A549 (cell line): Measurements from ENCODE around the gene OR51B2. TPM values are rescaled to one million over a fixed set of nuclear protein-coding genes. Genes with fewer than 3 reads are reported as not detected.

Source experiments
- ATAC-seq, 2 experiments: fragments of 200-7000 bp in 1 of 2; fragments of >200 bp in 1 of 2; cut with Nextera tagmentation in 1 of 2; cut with Tn5 transposase in 1 of 2; 3 replicates each; pipeline versions ENCODE4 v1.8.0 to v1.9.1; 2018 to 2020; ENCODE audit warnings: mild to moderate bottlenecking in 1 of 2, moderate library complexity in 1 of 2
- CTCF ChIA-PET: fragments of 300-600 bp; sonication (Branson Sonifier 250); formaldehyde crosslinking; extraction: SDS; loops from one replicate; lab custom pipeline; 2021; ENCODE audit warnings: antibody characterized with exemption, inconsistent platforms; lab: Yijun Ruan, JAX
- POLR2A ChIA-PET: fragments of 350-600 bp; formaldehyde crosslinking; extraction: SDS; loops from one replicate; lab custom pipeline; 2021; ENCODE audit warnings: antibody characterized with exemption, inconsistent platforms; lab: Yijun Ruan, JAX
- DNase-seq, 2 experiments: peaks; one replicate each; pipeline versions ENCODE4 v3.0.0 to v3.0.0-alpha.2; 2011 to 2016; ENCODE audit warnings: low read depth in 1 of 2, low spot score in 1 of 2
- FAIRE-seq: peaks from 2 replicates; lab custom pipeline; 2011; peaks lifted over from hg19 to GRCh38; lab: Jason Lieb, UNC
- H3K27ac ChIP-seq, 2 experiments: fragments of >200 bp; sonication (Bioruptor Twin); formaldehyde crosslinking; 3 replicates each; pipeline ENCODE4 v1.5.1; 2016 to 2017
- H3K4me1 ChIP-seq: fragments of >200 bp; sonication (Bioruptor Twin); formaldehyde crosslinking; 3 replicates; pipeline ENCODE4 v1.6.1; 2016
- H3K4me2 ChIP-seq: fragments of >200 bp; sonication (Bioruptor Twin); formaldehyde crosslinking; 3 replicates; pipeline ENCODE4 v1.6.1; 2016
- H3K4me3 ChIP-seq: fragments of >200 bp; sonication (Bioruptor Twin); formaldehyde crosslinking; 3 replicates; pipeline ENCODE4 v1.5.1; 2016
- H3K9me3 ChIP-seq: fragments of >200 bp; sonication (Bioruptor Twin); formaldehyde crosslinking; 3 replicates; pipeline ENCODE4 v1.6.1; 2016
- BCL3 ChIP-seq: fragments of >200 bp; sonication (Bioruptor Twin); formaldehyde crosslinking; IDR thresholded peaks from 3 replicates; pipeline ENCODE4 v1.6.1; 2016
- CEBPB ChIP-seq, 2 experiments: fragments of >200 bp in 1 of 2; sonication (Bioruptor Twin) in 1 of 2; formaldehyde crosslinking in 1 of 2; IDR thresholded peaks; 2 replicates each; pipeline ENCODE4 v1.6.1; 2012 to 2016
- CHD2 ChIP-seq: fragments of 150-350 bp; IDR thresholded peaks from 2 replicates; pipeline ENCODE4 v1.6.1; 2014; ENCODE audit warnings: low read length; ENCODE audit not compliant: partially characterized antibody
- CHD4 ChIP-seq: fragments of 200-600 bp; sonication (generic); IDR thresholded peaks from 2 replicates; pipeline ENCODE4 v1.6.1; 2016; ENCODE audit warnings: antibody characterized with exemption, mild to moderate bottlenecking, borderline replicate concordance
- EHMT2 ChIP-seq: fragments of 200-600 bp; sonication (generic); IDR thresholded peaks from 2 replicates; pipeline ENCODE4 v1.6.1; 2016; ENCODE audit warnings: antibody characterized with exemption, low read depth, mild to moderate bottlenecking, moderate library complexity
- EP300 ChIP-seq, 2 experiments: fragments of >200 bp; sonication (Bioruptor Twin); formaldehyde crosslinking; IDR thresholded peaks; 2 replicates in 1 of 2; 3 replicates in 1 of 2; pipeline ENCODE4 v1.6.1; 2016 to 2017
- FOSL2 ChIP-seq, 2 experiments: fragments of 450-650 bp in 1 of 2; fragments of >200 bp in 1 of 2; sonication (Bioruptor Twin) in 1 of 2; formaldehyde crosslinking; IDR thresholded peaks; 2 replicates each; pipeline versions ENCODE4 v1.5.0 to v1.6.1; 2016 to 2020; ENCODE audit warnings: mild to moderate bottlenecking in 1 of 2, moderate library complexity in 1 of 2
- HOXB13 ChIP-seq: fragments of 250-450 bp; sonication (Bioruptor Pico); IDR thresholded peaks from 2 replicates; pipeline ENCODE4 v1.5.0; 2020; ENCODE audit warnings: low read depth, mild to moderate bottlenecking, moderate library complexity
- JUNB ChIP-seq: fragments of >200 bp; sonication (Bioruptor Twin); formaldehyde crosslinking; IDR thresholded peaks from 2 replicates; pipeline ENCODE4 v1.6.1; 2016
- KDM1A ChIP-seq: fragments of 200-600 bp; sonication (generic); IDR thresholded peaks from 2 replicates; pipeline ENCODE4 v1.6.1; 2016; ENCODE audit warnings: low read depth, mild to moderate bottlenecking
- NPAS2 ChIP-seq: fragments of 250-450 bp; sonication (Bioruptor Pico); IDR thresholded peaks from 2 replicates; pipeline ENCODE4 v1.8.0; 2022; ENCODE audit warnings: mild to moderate bottlenecking, moderate library complexity, borderline replicate concordance
- NR3C1 ChIP-seq: fragments of >200 bp; sonication (Bioruptor Twin); formaldehyde crosslinking; IDR thresholded peaks from 3 replicates; pipeline ENCODE4 v1.6.1; 2017
- SMC3 ChIP-seq: fragments of >200 bp; sonication (Bioruptor Twin); formaldehyde crosslinking; IDR thresholded peaks from 3 replicates; pipeline ENCODE4 v1.6.1; 2018; ENCODE audit warnings: inconsistent platforms
- ZNF302 ChIP-seq: fragments of 250-450 bp; sonication (Bioruptor Pico); IDR thresholded peaks from 2 replicates; pipeline ENCODE4 v1.9.0; 2021; ENCODE audit warnings: inconsistent platforms, mild to moderate bottlenecking, moderate library complexity
- ZSCAN20 ChIP-seq: fragments of 250-450 bp; sonication (Bioruptor Pico); IDR thresholded peaks from 2 replicates; pipeline ENCODE4 v1.8.0; 2022; ENCODE audit warnings: mild to moderate bottlenecking, moderate library complexity
- WGBS: methylation state at CpG from one replicate; pipeline ENCODE4 v1.1.6; 2017; ENCODE audit errors: missing lambda C conversion rate; 5-methylcytosine and 5-hydroxymethylcytosine counted together
- polyA plus RNA-seq, 4 experiments: library from polyadenylated mRNA; depleted of rRNA in 3 of 4; stranded (reverse); fragments of >200 nt; fragmentation: RNase III in 1 of 4; extraction: RNeasy Plus Mini Kit Qiagen cat#74134 plus additional on column Dnase treatment in 1 of 4; gene quantifications; 2 replicates in 3 of 4; 3 replicates in 1 of 4; pipeline ENCODE4 v1.2.3, GENCODE V29; 2011 to 2017
- TF ChIP-seq, protein P1 (sequence below): fragments of 250-450 bp; sonication (Bioruptor Pico); IDR thresholded peaks from 2 replicates; pipeline ENCODE4 v1.5.0; 2021; ENCODE audit warnings: mild to moderate bottlenecking, moderate library complexity, borderline replicate concordance

The OR51B2 gene
- polyA plus RNA-seq, 2 of the 4 experiments (the other 2 are of a cell fraction), result not detected

DNA sequence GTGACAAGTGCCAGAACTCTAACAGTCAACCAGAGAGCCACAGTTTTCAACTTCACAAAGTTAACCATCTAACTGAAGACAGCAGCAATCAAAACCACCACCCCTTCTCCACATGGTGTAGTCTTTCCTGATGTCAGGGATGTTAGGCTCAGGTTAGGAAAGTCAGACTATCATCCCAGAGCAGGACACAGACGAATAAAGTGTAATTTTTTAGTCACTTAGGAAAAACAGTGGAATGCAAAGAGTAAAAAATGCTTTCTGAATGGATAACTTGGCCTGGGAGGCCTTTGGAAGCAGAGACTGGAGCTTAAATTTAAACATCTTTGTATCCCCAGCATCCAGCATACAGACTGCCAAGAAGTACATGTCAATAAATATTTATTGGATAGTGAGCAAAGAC, 37.7 kb downstream of the OR51B2 start:
- FAIRE-seq (no peak), DNase-seq (no peak), ATAC-seq (no peak)
- H3K4me3 ChIP-seq, result no peak overlapping the region
- H3K27ac ChIP-seq, result no peak overlapping the region
- WGBS, result 17% methylated on average over 1 of the region's 1 CpG
- H3K4me2 ChIP-seq, result no peak overlapping the region
- no peaks in the 10 kb centered on the region for H3K9me3 ChIP-seq
- TF ChIP-seq BCL3 (no peak), CHD2 (no peak), SMC3 (no peak), CEBPB (IDR thresholded peaks at IDR 0.05) (no peak), NR3C1 (no peak), ZSCAN20 (CRISPR knock-in tag) (no peak), ZNF302 (no peak), EHMT2 (no peak), CHD4 (no peak), EP300 (IDR thresholded peaks at IDR 0.05) (no peak), JUNB (no peak)
- TF ChIP-seq, protein P1, sequence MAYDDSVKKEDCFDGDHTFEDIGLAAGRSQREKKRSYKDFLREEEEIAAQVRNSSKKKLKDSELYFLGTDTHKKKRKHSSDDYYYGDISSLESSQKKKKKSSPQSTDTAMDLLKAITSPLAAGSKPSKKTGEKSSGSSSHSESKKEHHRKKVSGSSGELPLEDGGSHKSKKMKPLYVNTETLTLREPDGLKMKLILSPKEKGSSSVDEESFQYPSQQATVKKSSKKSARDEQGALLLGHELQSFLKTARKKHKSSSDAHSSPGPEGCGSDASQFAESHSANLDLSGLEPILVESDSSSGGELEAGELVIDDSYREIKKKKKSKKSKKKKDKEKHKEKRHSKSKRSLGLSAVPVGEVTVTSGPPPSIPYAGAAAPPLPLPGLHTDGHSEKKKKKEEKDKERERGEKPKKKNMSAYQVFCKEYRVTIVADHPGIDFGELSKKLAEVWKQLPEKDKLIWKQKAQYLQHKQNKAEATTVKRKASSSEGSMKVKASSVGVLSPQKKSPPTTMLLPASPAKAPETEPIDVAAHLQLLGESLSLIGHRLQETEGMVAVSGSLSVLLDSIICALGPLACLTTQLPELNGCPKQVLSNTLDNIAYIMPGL (CRISPR knock-in tag), result no peak
- peaks cover 2% of the 10 kb centered on the region for H3K4me1 ChIP-seq
- ChIA-PET CTCF (interaction anchor here (0.7 to 1.4 kb wide), 2 partner anchors 56 to 82 kb away, joined by 3 read pairs; no protein-coding TSS in a partner anchor), POLR2A (no interaction called here)

GRCh38 chr11:5285703-5286340, 38.3 kb downstream of the OR51B2 start:
- no peak for DNase-seq
- no peak for FAIRE-seq
- ATAC-seq, result no peak
- H3K9me3 ChIP-seq, result no peaks in the 10 kb centered on the region
- ChIA-PET CTCF (no interaction called here), POLR2A (no interaction called here)
- H3K27ac ChIP-seq, result no peak overlapping the region
- no peak overlapping the region for H3K4me2 ChIP-seq
- peaks cover 7% of the 10 kb centered on the region for H3K4me1 ChIP-seq
- H3K4me3 ChIP-seq, result no peak overlapping the region
- WGBS, result 78% methylated on average over 4 of the region's 4 CpGs
- TF ChIP-seq HOXB13 (CRISPR knock-in tag) (no peak), KDM1A (no peak), ZNF302 (no peak)
- TF ChIP-seq, protein P1 (CRISPR knock-in tag), result no peak

- ATAC-seq, result no peak
- Histone ChIP-seq H3K4me3 (no peak overlapping the region), H3K4me1 (peaks cover 18% of the 10 kb centered on the region), H3K9me3 (no peaks in the 10 kb centered on the region), H3K4me2 (no peak overlapping the region), H3K27ac (no peak overlapping the region)
- TF ChIP-seq FOSL2 (IDR thresholded peaks at IDR 0.05), result no peak
- TF ChIP-seq FOSL2 (CRISPR knock-in tag; IDR thresholded peaks at IDR 0.05), result no peak
- no peak for TF ChIP-seq NPAS2
- WGBS, result 94% methylated on average over 2 of the region's 2 CpGs
- no peak for DNase-seq
- FAIRE-seq, result no peak
- ChIA-PET POLR2A (no interaction called here), CTCF (interaction anchor here (1.8 kb wide), 1 partner anchor 81 kb away, joined by 5 read pairs; no protein-coding TSS in a partner anchor)
These were observed 39.5 kb downstream of the OR51B2 start for GRCh38 chr11:5284637-5285036.
